ELR (cell line): Measurements from ENCODE around the gene UHMK1.

Experiments used
- DNase-seq: peaks from one replicate; pipeline ENCODE4 v3.0.0-alpha.2; 2015; ENCODE audit warnings: low read depth

UHMK1 gene

GRCh38 chr1:162530307-162530987 is 32.8 kb downstream of the UHMK1 start:
- no peak for DNase-seq

GRCh38 chr1:162530988-162531319 is 33.3 kb downstream of the UHMK1 start:
- DNase-seq, result no peak

GRCh38 chr1:162535501-162535900 is 37.9 kb downstream of the UHMK1 start:
- peak; percentile 54 for DNase-seq

DNA sequence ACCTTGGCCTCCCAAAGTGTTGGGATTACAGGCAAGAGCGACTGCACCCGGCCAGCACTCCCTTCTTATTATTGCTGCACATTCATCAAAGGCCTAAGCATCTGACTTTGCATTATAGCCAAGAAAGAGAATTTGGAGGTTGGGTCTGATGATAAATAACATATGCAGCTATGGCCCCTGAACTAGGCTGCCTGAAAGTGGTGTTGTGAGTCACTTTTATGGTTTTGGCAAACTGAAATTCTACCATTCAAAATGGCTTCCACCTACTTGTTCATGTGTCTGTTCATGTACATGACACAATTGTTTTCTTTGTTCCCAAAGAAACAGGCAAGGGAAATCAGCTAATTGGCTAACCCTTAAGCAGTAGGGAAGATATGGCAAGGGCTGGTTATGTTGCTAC is 38.9 kb downstream of the UHMK1 start:
- peak; percentile 73 for DNase-seq

- no peak for DNase-seq
These were observed 39.6 kb downstream of the UHMK1 start for GRCh38 chr1:162537216-162537615.

- peak; percentile 98 for DNase-seq
These were observed 41.3 kb downstream of the UHMK1 start for GRCh38 chr1:162538815-162539431.

GRCh38 chr1:162541619-162542141 is 44.1 kb downstream of the UHMK1 start:
- DNase-seq, result peak; percentile 99

DNA sequence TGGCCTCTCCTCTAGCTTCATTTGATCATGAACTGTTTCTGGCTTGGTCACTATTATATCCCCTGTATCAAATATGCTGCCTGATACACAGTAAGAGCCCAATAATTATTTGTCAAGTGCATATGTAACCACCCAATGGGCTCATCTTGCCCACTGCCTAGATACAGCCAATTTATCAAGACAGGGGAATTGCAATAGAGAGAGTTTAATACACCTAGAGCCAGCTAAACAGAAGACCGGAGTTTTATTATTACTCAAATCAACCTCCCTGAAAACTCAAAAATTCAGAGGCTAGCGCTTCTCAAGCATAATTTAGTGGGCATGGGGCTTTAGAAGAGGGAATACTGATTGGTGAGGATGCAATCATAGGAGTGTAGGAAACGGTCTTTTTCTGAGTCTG is 45.6 kb downstream of the UHMK1 start:
- no peak for DNase-seq

- peak; percentile 48 for DNase-seq
These were observed 50.6 kb downstream of the UHMK1 start for GRCh38 chr1:162548170-162548569.

DNA sequence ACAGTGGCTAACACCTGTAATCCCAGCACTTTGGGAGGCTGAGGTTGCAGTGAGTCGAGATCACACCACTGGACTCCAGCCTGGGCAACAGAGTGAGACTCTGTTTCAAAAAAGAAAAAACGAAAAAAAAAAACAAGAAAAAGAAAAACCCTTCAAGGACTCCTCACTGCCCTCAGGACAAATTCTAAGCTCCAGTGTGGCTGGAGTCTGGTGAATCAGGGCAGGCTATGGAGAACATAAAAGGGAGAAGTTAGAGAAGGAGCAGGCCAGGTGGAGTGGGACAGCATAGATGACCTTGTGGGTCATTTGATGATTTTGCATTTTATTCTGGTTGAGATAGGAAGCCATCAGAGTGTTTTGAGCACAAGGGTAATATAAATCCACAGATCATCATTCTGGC is 51.4 kb downstream of the UHMK1 start:
- DNase-seq, result peak; percentile 54

DNA sequence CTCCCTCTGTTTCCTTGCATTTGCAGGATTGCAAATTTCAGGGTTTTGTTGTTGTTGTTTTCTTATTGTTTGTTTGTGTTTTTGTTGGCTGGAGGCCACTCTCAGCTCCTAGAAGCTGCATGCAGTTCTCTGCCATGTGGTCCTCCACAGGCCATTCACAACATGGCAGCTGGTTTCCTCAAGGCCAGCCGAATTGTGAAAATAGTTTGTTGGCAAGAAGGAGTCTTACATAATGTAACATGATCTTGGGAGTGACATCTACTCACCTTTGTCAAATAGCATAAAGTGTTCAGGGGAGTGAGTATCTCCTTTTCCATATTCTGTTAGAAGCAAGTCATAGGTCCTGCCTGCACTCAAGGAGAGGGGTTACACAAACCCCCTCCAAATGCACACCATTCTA is 53.3 kb downstream of the UHMK1 start:
- DNase-seq, result no peak

DNA sequence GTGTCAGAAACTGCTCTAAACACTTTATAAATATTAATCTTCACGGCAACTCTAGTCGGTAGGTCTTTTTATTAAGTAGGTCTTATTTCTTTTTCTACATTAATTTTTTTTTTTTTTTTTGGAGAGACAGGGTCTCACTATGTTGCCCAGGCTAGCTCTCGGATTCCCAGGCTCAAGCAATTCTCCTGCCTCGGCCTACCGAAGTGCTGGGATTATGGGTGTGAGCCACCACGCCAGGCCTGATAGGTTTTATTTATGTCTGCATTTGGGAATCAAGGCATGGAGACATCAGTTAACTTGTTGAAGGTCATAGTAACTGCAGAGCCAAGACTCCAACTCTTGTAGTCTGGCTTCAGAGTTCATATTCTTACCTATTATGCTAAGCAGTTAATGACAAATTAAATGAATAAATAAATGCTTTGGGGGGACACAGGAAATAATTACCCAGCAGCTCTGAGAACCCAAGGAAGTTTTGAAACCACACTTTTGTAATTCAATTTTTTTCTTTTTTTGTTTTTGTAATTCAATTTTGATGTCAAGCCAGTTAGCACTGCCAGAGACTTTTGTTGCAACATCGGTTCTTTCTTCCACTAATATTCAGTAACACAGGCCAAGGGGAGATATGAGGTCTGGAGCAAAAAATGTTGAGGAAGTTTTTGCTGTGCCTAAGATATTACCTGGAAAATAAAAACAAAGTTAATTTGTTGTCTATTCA is 54.5 kb downstream of the UHMK1 start:
- no peak for DNase-seq

DNA sequence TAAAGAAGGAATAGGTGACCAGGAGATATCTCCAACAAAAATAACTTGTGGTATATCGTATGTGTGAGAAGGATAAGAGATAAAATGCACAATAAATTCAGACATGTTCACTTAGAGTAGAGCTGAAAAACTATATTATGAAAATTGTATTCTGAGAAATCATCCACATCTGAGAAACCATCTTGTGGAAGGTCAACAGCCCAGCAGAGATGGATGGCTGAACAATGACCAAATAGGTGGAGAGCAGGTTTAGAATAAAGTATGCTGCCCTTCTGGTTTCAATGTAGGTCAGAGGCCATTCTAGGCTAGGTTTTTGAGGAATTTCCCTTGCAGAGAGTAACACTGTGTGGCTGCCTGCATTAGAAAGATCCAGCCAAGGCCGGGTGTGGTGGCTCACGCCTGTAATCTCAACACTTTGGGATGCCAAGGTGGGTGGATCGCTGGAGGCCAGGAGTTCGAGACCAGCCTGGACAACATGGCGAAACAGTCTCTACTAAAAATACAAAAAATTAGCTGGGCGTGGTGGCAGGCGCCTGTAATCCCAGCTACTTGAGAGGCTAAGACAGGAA is 55.1 kb downstream of the UHMK1 start:
- no peak for DNase-seq

- DNase-seq, result no peak
These were observed 56.6 kb downstream of the UHMK1 start for GRCh38 chr1:162554258-162554657.

- DNase-seq, result no peak
These were observed 59.9 kb downstream of the UHMK1 start for GRCh38 chr1:162557536-162557935.

- no peak for DNase-seq
These were observed 62.9 kb downstream of the UHMK1 start for GRCh38 chr1:162560303-162561036.

GRCh38 chr1:162561037-162561615 is 63.5 kb downstream of the UHMK1 start:
- peak; percentile 98 for DNase-seq

GRCh38 chr1:162561616-162562469 is 64.2 kb downstream of the UHMK1 start, which contains the start of gene UAP1:
Gene UAP1 (plus strand): TSS chr1:162561722. CDS start chr1:162566069, 4,347 bp downstream.
- no peak for DNase-seq

DNA sequence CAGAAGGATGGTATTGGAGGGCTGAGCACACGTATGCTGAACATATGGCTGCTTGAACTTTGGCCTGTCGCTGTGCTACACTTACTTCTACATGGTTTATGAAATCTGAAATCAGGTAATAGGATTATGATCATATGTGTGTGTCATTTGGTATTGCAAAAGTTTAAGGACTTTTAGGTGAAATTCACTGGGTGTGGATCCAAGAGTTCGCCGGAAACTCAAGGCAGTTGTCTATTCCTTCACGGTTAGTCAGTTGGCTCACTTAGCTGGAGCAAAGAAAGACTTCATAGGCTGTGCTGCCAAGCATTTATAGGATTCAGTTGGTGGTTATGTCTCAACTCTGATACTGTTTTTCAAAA is 64.8 kb downstream of the UHMK1 start:
- DNase-seq, result peak; percentile 73

DNA sequence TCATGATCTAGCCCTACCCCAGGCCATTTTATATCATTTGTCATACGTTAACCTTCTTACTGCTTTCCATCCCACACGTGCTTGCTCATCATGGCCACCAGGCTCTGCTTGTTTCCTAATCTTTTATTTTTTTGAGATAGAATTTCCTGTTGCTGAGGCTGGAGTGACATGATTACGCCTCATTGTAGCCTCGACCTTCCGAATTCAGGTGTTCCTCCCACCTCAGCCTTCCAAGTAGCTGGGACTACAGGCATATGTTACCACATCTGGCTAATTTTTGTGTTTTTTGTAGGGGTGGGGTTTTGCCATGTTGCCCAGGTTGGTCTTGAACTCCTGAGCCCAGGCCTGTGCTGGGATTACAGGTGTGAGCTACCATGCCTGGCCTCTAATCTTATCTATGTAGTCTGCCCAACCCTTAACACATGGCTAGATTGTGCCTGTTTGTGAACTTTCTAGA is 67.2 kb downstream of the UHMK1 start:
- DNase-seq, result peak; percentile 49

DNA sequence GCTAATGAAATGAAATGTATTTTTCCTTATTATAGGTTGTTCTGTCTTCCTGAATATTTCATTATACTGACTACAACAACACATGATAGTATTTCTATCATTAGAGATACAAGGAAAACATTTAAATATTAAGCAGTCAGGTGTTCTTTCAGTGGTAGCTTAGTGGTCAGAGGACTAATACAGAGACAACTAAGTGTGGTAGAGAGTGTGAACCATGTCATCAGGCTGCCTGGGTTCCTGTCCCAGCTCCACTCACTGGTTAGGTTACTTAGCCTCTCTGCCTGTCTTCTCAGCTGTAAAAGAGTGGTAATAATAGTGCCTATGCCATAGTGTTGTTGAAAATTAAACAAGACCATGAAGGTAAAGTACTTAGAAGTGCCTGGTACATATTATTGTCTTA is 67.8 kb downstream of the UHMK1 start:
- DNase-seq, result no peak
